ENCODE results near the gene GPC3.

GPC3 gene

GRCh38 chrX:133881007-133881406 lies 104.4 kb downstream of the GPC3 start:
- DNase-seq: no peak

- no peak for DNase-seq
Observed at GRCh38 chrX:133880032-133880443, 105.4 kb downstream of the GPC3 start.

GRCh38 chrX:133878710-133879109 lies 106.7 kb downstream of the GPC3 start:
- DNase-seq: no peak

- DNase-seq: no peak
Observed at GRCh38 chrX:133876646-133877045, 108.7 kb downstream of the GPC3 start.

- no peak for DNase-seq
Observed at GRCh38 chrX:133869270-133869669, 116.1 kb downstream of the GPC3 start.

GRCh38 chrX:133868682-133869081 lies 116.7 kb downstream of the GPC3 start:
- no peak for DNase-seq

GRCh38 chrX:133868250-133868649 lies 117.1 kb downstream of the GPC3 start:
- no peak for DNase-seq

- no peak for DNase-seq
Observed at GRCh38 chrX:133865761-133866471, 119.5 kb downstream of the GPC3 start.

GRCh38 chrX:133864236-133864635 lies 121.2 kb downstream of the GPC3 start:
- no peak for DNase-seq

GRCh38 chrX:133859860-133860259 lies 125.5 kb downstream of the GPC3 start:
- no peak for DNase-seq

GRCh38 chrX:133859336-133859735 lies 126.1 kb downstream of the GPC3 start:
- no peak for DNase-seq

- DNase-seq: no peak
Observed at GRCh38 chrX:133857640-133858269, 127.6 kb downstream of the GPC3 start.

GRCh38 chrX:133856819-133857218 lies 128.6 kb downstream of the GPC3 start:
- DNase-seq: no peak

- DNase-seq: no peak
Observed at GRCh38 chrX:133854290-133854689, 131.1 kb downstream of the GPC3 start.

- DNase-seq: no peak
Observed at GRCh38 chrX:133852837-133853356, 132.5 kb downstream of the GPC3 start.

- DNase-seq: no peak
Observed at GRCh38 chrX:133852401-133852800, 133.0 kb downstream of the GPC3 start.

- no peak for DNase-seq
Observed at GRCh38 chrX:133850399-133850798, 135.0 kb downstream of the GPC3 start.

- no peak for DNase-seq
Observed at GRCh38 chrX:133849676-133850075, 135.7 kb downstream of the GPC3 start.

GRCh38 chrX:133847340-133847994 lies 137.9 kb downstream of the GPC3 start:
- DNase-seq: no peak

- DNase-seq: no peak
Observed at GRCh38 chrX:133846311-133846710, 139.1 kb downstream of the GPC3 start.

- DNase-seq: no peak
Observed at GRCh38 chrX:133840415-133840814, 145.0 kb downstream of the GPC3 start.

- no peak for DNase-seq
Observed at GRCh38 chrX:133838761-133839676, 146.4 kb downstream of the GPC3 start.

- DNase-seq: no peak
Observed at GRCh38 chrX:133837091-133837490, 148.3 kb downstream of the GPC3 start.

All from effector CD8-positive, alpha-beta T cell (primary cell).